GM12878 (cell line): ENCODE results near the gene HOATZ. TPM values are rescaled to one million over a fixed set of nuclear protein-coding genes. Genes with fewer than 3 reads are reported as not detected.
A peak's percentile ranks its signal among the peaks of the same experiment; 100 is the strongest.

ENCODE experiments used
- ATAC-seq: fragments of 200-7000 bp; cut with Tn5 transposase; 3 replicates; pipeline ENCODE4 v1.9.1; 2020; ENCODE audit warnings: mild to moderate bottlenecking, moderate library complexity
- BruUV-seq: library from RNA; stranded (reverse); fragments of 400-500 nt; replicated peaks from 2 replicates; lab custom pipeline; 2021; lab: Mats Ljungman, UMichigan
- CTCF ChIA-PET: fragments of 300-600 bp; sonication (Branson Sonifier 250); formaldehyde crosslinking; extraction: SDS; loops from one replicate; lab custom pipeline; 2021; ENCODE audit warnings: inconsistent platforms; lab: Yijun Ruan, JAX
- POLR2A ChIA-PET: fragments of 350-600 bp; formaldehyde crosslinking; extraction: SDS; loops from one replicate; lab custom pipeline; 2021; ENCODE audit warnings: inconsistent platforms; lab: Charles Lee
- RAD21 ChIA-PET: fragments of 300-600 bp; sonication (Branson Sonifier 250); formaldehyde crosslinking; loops from one replicate; lab custom pipeline; 2023; ENCODE audit warnings: antibody characterized with exemption; ENCODE audit not compliant: unreplicated experiment; lab: Charles Lee
- SMC1A ChIA-PET: fragments of 300-600 bp; sonication (Branson Sonifier 250); formaldehyde crosslinking; loops from one replicate; lab custom pipeline; 2023; ENCODE audit not compliant: unreplicated experiment, uncharacterized antibody; lab: Charles Lee
- DNase-seq: peaks from one replicate; pipeline ENCODE4 v3.0.0-alpha.2; 2011; ENCODE audit warnings: low read depth, low spot score
- FAIRE-seq: peaks from 3 replicates; lab custom pipeline; 2011; peaks lifted over from hg19 to GRCh38; lab: Jason Lieb, UNC
- H2AFZ ChIP-seq: 2 replicates; pipeline ENCODE4 v1.6.0; 2011; ENCODE audit warnings: low read depth, low read length, control low read depth; ENCODE audit not compliant: control insufficient read depth
- H3K27ac ChIP-seq: 2 replicates; pipeline ENCODE4 v1.5.1; 2011; ENCODE audit warnings: control low read depth; ENCODE audit not compliant: control insufficient read depth, insufficient read depth
- H3K27me3 ChIP-seq, 2 experiments: replicated peaks in 1 of 2; 2 replicates each; pipeline versions ENCODE4 v1.6.0 to v1.6.1; 2011; ENCODE audit warnings: low read length in 1 of 2; ENCODE audit not compliant: control insufficient read depth in 2 of 2, insufficient read depth in 2 of 2
- H3K36me3 ChIP-seq, 2 experiments: 2 replicates each; pipeline ENCODE4 v1.5.1; 2011; ENCODE audit warnings: low read length in 1 of 2; ENCODE audit not compliant: control insufficient read depth in 2 of 2, insufficient read depth in 2 of 2
- H3K4me1 ChIP-seq: 2 replicates; pipeline ENCODE4 v1.6.1; 2011; ENCODE audit warnings: mild to moderate bottlenecking, low read length, moderate library complexity, mixed read lengths; ENCODE audit not compliant: control insufficient read depth, insufficient read depth
- H3K4me2 ChIP-seq: 2 replicates; pipeline ENCODE4 v1.6.0; 2011; ENCODE audit warnings: control low read depth; ENCODE audit not compliant: control insufficient read depth, insufficient read depth
- H3K4me3 ChIP-seq: fragments of 200-600 bp; sonication (generic); 2 replicates; pipeline ENCODE4 v1.5.1; 2016
- H3K79me2 ChIP-seq: 2 replicates; pipeline ENCODE4 v1.6.0; 2011; ENCODE audit warnings: low read length; ENCODE audit not compliant: control insufficient read depth, insufficient read depth
- H3K9ac ChIP-seq: 2 replicates; pipeline ENCODE4 v1.8.0; 2011; ENCODE audit warnings: low read length, control low read depth, mixed read lengths; ENCODE audit not compliant: control insufficient read depth, insufficient read depth
- H3K9me3 ChIP-seq: replicated peaks from 3 replicates; pipeline ENCODE4 v1.5.1; 2011; ENCODE audit warnings: mild to moderate bottlenecking, low read length; ENCODE audit not compliant: control insufficient read depth, insufficient read depth
- H4K20me1 ChIP-seq: 2 replicates; pipeline ENCODE4 v1.6.0; 2011; ENCODE audit not compliant: control insufficient read depth, insufficient read depth
- ESRRA ChIP-seq: IDR thresholded peaks from 2 replicates; pipeline ENCODE4 v1.6.1; 2012; ENCODE audit warnings: mild to moderate bottlenecking, low read length, improper control_type of control experiment
- GATAD2B ChIP-seq: fragments of 450-650 bp; conservative IDR thresholded peaks from 2 replicates; pipeline ENCODE4 v1.6.1; 2017; ENCODE audit warnings: low read depth, mild to moderate bottlenecking, moderate library complexity
- IRF4 ChIP-seq: IDR thresholded peaks from 2 replicates; pipeline ENCODE4 v1.6.1; 2011; ENCODE audit warnings: low read depth, low read length
- MEF2B ChIP-seq: fragments of 450-650 bp; IDR thresholded peaks from 2 replicates; pipeline ENCODE4 v1.6.1; 2018; ENCODE audit warnings: mild to moderate bottlenecking, moderate library complexity; ENCODE audit not compliant: partially characterized antibody, poor library complexity, severe bottlenecking
- MTA2 ChIP-seq: fragments of 450-650 bp; IDR thresholded peaks from 2 replicates; pipeline ENCODE4 v1.6.1; 2016; ENCODE audit warnings: low read depth, mild to moderate bottlenecking, moderate library complexity
- MTA3 ChIP-seq: IDR thresholded peaks from 2 replicates; pipeline ENCODE4 v1.6.1; 2012; ENCODE audit warnings: low read length, inconsistent platforms, borderline replicate concordance
- POU2F2 ChIP-seq: IDR thresholded peaks from 3 replicates; pipeline ENCODE4 v1.6.1; 2011; ENCODE audit warnings: low read depth, mild to moderate bottlenecking, low read length, borderline replicate concordance
- RELA ChIP-seq: fragments of 450-650 bp; IDR thresholded peaks from 2 replicates; pipeline ENCODE4 v1.8.0; 2014; ENCODE audit warnings: borderline replicate concordance; ENCODE audit not compliant: partially characterized antibody
- RELB ChIP-seq: fragments of 450-650 bp; IDR thresholded peaks from 2 replicates; pipeline ENCODE4 v1.6.1; 2017; ENCODE audit warnings: low read depth, mild to moderate bottlenecking, moderate library complexity
- RFX5 ChIP-seq: IDR thresholded peaks from 2 replicates; pipeline ENCODE4 v1.6.1; 2011; ENCODE audit warnings: low read depth, low read length, improper control_type of control experiment
- SMARCA5 ChIP-seq: fragments of 450-650 bp; IDR thresholded peaks from 2 replicates; pipeline ENCODE4 v1.6.1; 2017; ENCODE audit warnings: mild to moderate bottlenecking
- TARDBP ChIP-seq: IDR thresholded peaks from 2 replicates; pipeline ENCODE4 v1.6.1; 2016; ENCODE audit warnings: borderline replicate concordance
- ZNF622 ChIP-seq: fragments of 450-650 bp; IDR thresholded peaks from 2 replicates; pipeline ENCODE4 v1.6.1; 2017; ENCODE audit warnings: mild to moderate bottlenecking, inconsistent platforms
- WGBS: methylation state at CpG from one replicate; pipeline ENCODE4 v1.1.6; 2016; ENCODE audit warnings: low lambda C conversion rate; ENCODE audit not compliant: insufficient replicate concordance, insufficient coverage; ENCODE audit errors: missing lambda C conversion rate; 5-methylcytosine and 5-hydroxymethylcytosine counted together
- in situ Hi-C: fragments of 300-500 bp; cut with MboI; formaldehyde crosslinking; loops from 9 replicates; pipeline ENCODE4 v1.14.3; 2018; ENCODE audit warnings: mixed read lengths
- intact Hi-C: fragments of 100-400 bp; cut with micrococcal nuclease; formaldehyde crosslinking; loops from one replicate; pipeline ENCODE4 v1.14.2; 2022; ENCODE audit not compliant: unreplicated experiment
- polyA plus RNA-seq, 11 experiments: library from polyadenylated mRNA; depleted of rRNA in 4 of 11; unstranded in 6 of 11; stranded (reverse) in 5 of 11; fragments of >200 nt; fragmentation: Nextera tagmentation in 4 of 11; fragmentation: Illumina TruSeq in 1 of 11; extraction: Ambion mirVana in 4 of 11; extraction: Trizol in 1 of 11; gene quantifications; 1 replicate in 1 of 11; 2 replicates in 10 of 11; pipeline versions ENCODE4 v1.2.1 to v1.2.3, GENCODE V29; 2011 to 2016; ENCODE audit warnings: inconsistent platforms in 2 of 11, missing spikeins in 2 of 11, low read depth in 1 of 11
- total RNA-seq, 4 experiments: library from RNA; depleted of rRNA in 3 of 4; stranded (reverse); fragments of >200 nt in 3 of 4; fragmentation: Illumina TruSeq in 1 of 4; extraction: Trizol in 1 of 4; gene quantifications; 2 replicates each; pipeline versions ENCODE4 v1.2.1 to v1.2.3, GENCODE V29; 2013 to 2021
- TF ChIP-seq, protein P1 (sequence below): IDR thresholded peaks from 2 replicates; pipeline ENCODE4 v1.6.1; 2011; ENCODE audit warnings: borderline replicate concordance, low read depth, mild to moderate bottlenecking, moderate library complexity, mixed read lengths, low read length; ENCODE audit not compliant: insufficient read depth; ENCODE audit errors: extremely low read length
- TF ChIP-seq, protein P2 (sequence below): fragments of 450-650 bp; IDR thresholded peaks from 2 replicates; pipeline ENCODE4 v1.6.1; 2017; ENCODE audit warnings: antibody characterized with exemption, mild to moderate bottlenecking, moderate library complexity
- TF ChIP-seq, protein P3 (sequence below): fragments of 450-650 bp; IDR thresholded peaks from 2 replicates; pipeline ENCODE4 v1.6.1; 2016; ENCODE audit warnings: mild to moderate bottlenecking
- TF ChIP-seq, protein P4 (sequence below): IDR thresholded peaks from 2 replicates; pipeline ENCODE4 v1.6.1; 2011; ENCODE audit warnings: borderline replicate concordance, low read depth, mild to moderate bottlenecking, moderate library complexity, low read length; ENCODE audit not compliant: insufficient read depth, poor library complexity, severe bottlenecking

Gene HOATZ
- total and polyA plus RNA-seq, 10 of the 15 experiments (the other 5 are each of a cell fraction or from before 2014, with no cell fraction given) = 0.28 TPM; not detected in 9

GRCh38 chr11:111469200-111469599 is 45.4 kb upstream of the HOATZ start:
- DNase-seq = no peak
- H3K4me2 ChIP-seq = no peak overlapping the region
- no peaks in the 10 kb centered on the region for H3K79me2 ChIP-seq
- in situ Hi-C loops = no loop called here
- no peak overlapping the region for H3K4me3 ChIP-seq
- no peak for ATAC-seq
- SMC1A ChIA-PET = interaction anchor here (1.5 kb wide), 1 partner anchor 8 kb away, joined by 3 read pairs; no protein-coding TSS in a partner anchor
- no peaks in the 10 kb centered on the region for H3K36me3 ChIP-seq
- H3K27ac ChIP-seq = no peak overlapping the region
- CTCF ChIA-PET = no interaction called here
- H3K9ac ChIP-seq = no peak overlapping the region
- H3K9me3 ChIP-seq = no peaks in the 10 kb centered on the region
- H4K20me1 ChIP-seq = no peaks in the 10 kb centered on the region
- WGBS = 0% methylated on average over 4 of the region's 4 CpGs
- no peak overlapping the region for H2AFZ ChIP-seq
- POLR2A ChIA-PET = no interaction called here
- H3K27me3 ChIP-seq = no peaks in the 10 kb centered on the region; a peak in 2 of 4 replicates
- RAD21 ChIA-PET = no interaction called here
- H3K4me1 ChIP-seq = no peaks in the 10 kb centered on the region
- no peak for FAIRE-seq
- no TSS peak for BruUV-seq
- intact Hi-C loops = no loop called here
- no peak for TF ChIP-seq POU2F2
- TF ChIP-seq GATAD2B = peak; percentile 58; the same call in 1 of the 2 replicates
- TF ChIP-seq IRF4 = no peak
- TF ChIP-seq MTA3 = no peak
- TF ChIP-seq SMARCA5 = no peak
- TF ChIP-seq, protein P1, sequence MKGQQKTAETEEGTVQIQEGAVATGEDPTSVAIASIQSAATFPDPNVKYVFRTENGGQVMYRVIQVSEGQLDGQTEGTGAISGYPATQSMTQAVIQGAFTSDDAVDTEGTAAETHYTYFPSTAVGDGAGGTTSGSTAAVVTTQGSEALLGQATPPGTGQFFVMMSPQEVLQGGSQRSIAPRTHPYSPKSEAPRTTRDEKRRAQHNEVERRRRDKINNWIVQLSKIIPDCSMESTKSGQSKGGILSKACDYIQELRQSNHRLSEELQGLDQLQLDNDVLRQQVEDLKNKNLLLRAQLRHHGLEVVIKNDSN = no peak
- 0 out of 2 replicates have a peak, but pooled peaks have one; percentile 32 for TF ChIP-seq RELB
- TF ChIP-seq MEF2B = peak; percentile 93
- TF ChIP-seq, protein P2, sequence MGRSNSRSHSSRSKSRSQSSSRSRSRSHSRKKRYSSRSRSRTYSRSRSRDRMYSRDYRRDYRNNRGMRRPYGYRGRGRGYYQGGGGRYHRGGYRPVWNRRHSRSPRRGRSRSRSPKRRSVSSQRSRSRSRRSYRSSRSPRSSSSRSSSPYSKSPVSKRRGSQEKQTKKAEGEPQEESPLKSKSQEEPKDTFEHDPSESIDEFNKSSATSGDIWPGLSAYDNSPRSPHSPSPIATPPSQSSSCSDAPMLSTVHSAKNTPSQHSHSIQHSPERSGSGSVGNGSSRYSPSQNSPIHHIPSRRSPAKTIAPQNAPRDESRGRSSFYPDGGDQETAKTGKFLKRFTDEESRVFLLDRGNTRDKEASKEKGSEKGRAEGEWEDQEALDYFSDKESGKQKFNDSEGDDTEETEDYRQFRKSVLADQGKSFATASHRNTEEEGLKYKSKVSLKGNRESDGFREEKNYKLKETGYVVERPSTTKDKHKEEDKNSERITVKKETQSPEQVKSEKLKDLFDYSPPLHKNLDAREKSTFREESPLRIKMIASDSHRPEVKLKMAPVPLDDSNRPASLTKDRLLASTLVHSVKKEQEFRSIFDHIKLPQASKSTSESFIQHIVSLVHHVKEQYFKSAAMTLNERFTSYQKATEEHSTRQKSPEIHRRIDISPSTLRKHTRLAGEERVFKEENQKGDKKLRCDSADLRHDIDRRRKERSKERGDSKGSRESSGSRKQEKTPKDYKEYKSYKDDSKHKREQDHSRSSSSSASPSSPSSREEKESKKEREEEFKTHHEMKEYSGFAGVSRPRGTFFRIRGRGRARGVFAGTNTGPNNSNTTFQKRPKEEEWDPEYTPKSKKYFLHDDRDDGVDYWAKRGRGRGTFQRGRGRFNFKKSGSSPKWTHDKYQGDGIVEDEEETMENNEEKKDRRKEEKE = no peak
- no peak for TF ChIP-seq RFX5
- TF ChIP-seq, protein P3, sequence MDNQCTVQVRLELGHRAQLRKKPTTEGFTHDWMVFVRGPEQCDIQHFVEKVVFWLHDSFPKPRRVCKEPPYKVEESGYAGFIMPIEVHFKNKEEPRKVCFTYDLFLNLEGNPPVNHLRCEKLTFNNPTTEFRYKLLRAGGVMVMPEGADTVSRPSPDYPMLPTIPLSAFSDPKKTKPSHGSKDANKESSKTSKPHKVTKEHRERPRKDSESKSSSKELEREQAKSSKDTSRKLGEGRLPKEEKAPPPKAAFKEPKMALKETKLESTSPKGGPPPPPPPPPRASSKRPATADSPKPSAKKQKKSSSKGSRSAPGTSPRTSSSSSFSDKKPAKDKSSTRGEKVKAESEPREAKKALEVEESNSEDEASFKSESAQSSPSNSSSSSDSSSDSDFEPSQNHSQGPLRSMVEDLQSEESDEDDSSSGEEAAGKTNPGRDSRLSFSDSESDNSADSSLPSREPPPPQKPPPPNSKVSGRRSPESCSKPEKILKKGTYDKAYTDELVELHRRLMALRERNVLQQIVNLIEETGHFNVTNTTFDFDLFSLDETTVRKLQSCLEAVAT = no peak
- TF ChIP-seq, protein P4, sequence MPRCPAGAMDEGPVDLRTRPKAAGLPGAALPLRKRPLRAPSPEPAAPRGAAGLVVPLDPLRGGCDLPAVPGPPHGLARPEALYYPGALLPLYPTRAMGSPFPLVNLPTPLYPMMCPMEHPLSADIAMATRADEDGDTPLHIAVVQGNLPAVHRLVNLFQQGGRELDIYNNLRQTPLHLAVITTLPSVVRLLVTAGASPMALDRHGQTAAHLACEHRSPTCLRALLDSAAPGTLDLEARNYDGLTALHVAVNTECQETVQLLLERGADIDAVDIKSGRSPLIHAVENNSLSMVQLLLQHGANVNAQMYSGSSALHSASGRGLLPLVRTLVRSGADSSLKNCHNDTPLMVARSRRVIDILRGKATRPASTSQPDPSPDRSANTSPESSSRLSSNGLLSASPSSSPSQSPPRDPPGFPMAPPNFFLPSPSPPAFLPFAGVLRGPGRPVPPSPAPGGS = peak; percentile 10
- no peak for TF ChIP-seq ZNF622
- TF ChIP-seq ESRRA = no peak
- no peak for TF ChIP-seq MTA2
- TF ChIP-seq RELA = no peak
- TF ChIP-seq TARDBP = no peak
